Activated T-cell treated with anti-CD3 and anti-CD28 coated beads for 24 hours (primary cell): ENCODE results near the gene ANAPC2.

Source experiments
- DNase-seq: peaks from one replicate; pipeline ENCODE4 v3.0.0-alpha.2; 2020; ENCODE audit warnings: low read depth

ANAPC2 gene

GRCh38 chr9:137161558-137162486 lies 26.5 kb downstream of the ANAPC2 start:
- DNase-seq, result no peak

- DNase-seq, result no peak
Observed at GRCh38 chr9:137160716-137161557, 27.4 kb downstream of the ANAPC2 start.

GRCh38 chr9:137160054-137160425 lies 28.3 kb downstream of the ANAPC2 start:
- no peak for DNase-seq

GRCh38 chr9:137159105-137160053 lies 29.0 kb downstream of the ANAPC2 start:
- DNase-seq, result no peak

GRCh38 chr9:137158625-137159024 lies 29.7 kb downstream of the ANAPC2 start:
- DNase-seq, result no peak

- no peak for DNase-seq
Observed at GRCh38 chr9:137157618-137158415, 30.5 kb downstream of the ANAPC2 start.

- DNase-seq, result peak; percentile 40
Observed at GRCh38 chr9:137156567-137157375, 31.6 kb downstream of the ANAPC2 start.

- DNase-seq, result no peak
Observed at GRCh38 chr9:137152844-137153405, 35.4 kb downstream of the ANAPC2 start.

- no peak for DNase-seq
Observed at GRCh38 chr9:137150617-137151457, 37.5 kb downstream of the ANAPC2 start.

- DNase-seq, result no peak
Observed at GRCh38 chr9:137149942-137150616, 38.3 kb downstream of the ANAPC2 start.

- no peak for DNase-seq
Observed at GRCh38 chr9:137149363-137149762, 39.0 kb downstream of the ANAPC2 start.

GRCh38 chr9:137148661-137149060 lies 39.7 kb downstream of the ANAPC2 start:
- DNase-seq, result no peak

GRCh38 chr9:137148242-137148641 lies 40.1 kb downstream of the ANAPC2 start:
- DNase-seq, result no peak

- no peak for DNase-seq
Observed at GRCh38 chr9:137147793-137148160, 40.6 kb downstream of the ANAPC2 start.

GRCh38 chr9:137147091-137147792 lies 41.1 kb downstream of the ANAPC2 start:
- no peak for DNase-seq

GRCh38 chr9:137146527-137146918 lies 41.8 kb downstream of the ANAPC2 start:
- no peak for DNase-seq

GRCh38 chr9:137145731-137146526 lies 42.4 kb downstream of the ANAPC2 start:
- DNase-seq, result no peak
